ENCODE measurements around the gene NEK11.

The NEK11 gene

GRCh38 chr3:131381445-131382291, 355.0 kb downstream of the NEK11 start, which contains the start of gene NUDT16:
Gene NUDT16, plus strand, starts transcription at chr3:131381774. Its CDS starts 31 bp downstream, at chr3:131381805.
- peak within 1 kb of the TSS; percentile 53 for H3K4ac ChIP-seq (ENCODE audit: low read depth, low read length)
- peak within 1 kb of the TSS; percentile 31 for H2BK5ac ChIP-seq (ENCODE audit: low read depth, low read length, poor library complexity)
- peak within 1 kb of the TSS; percentile 91 for H3K14ac ChIP-seq (ENCODE audit: low read length)
- H3K9me3 ChIP-seq (ENCODE audit: insufficient read depth, low read depth, low read length), result no peaks in the 10 kb centered on the region
- peaks cover 4 to 9% of the 10 kb centered on the region in 2 experiments for H3K36me3 ChIP-seq (ENCODE audit: control insufficient read depth in 1 of 2, insufficient read depth in 2 of 2, low read length in 2 of 2)
- peak within 1 kb of the TSS; percentile 97 for H4K8ac ChIP-seq (ENCODE audit: low read depth, low read length)
- H3K4me1 ChIP-seq (ENCODE audit: control insufficient read depth in 1 of 2, insufficient read depth in 2 of 2, low read length in 2 of 2), result peaks cover 4 to 8% of the 10 kb centered on the region in 2 experiments
- no peaks in the 10 kb centered on the region for H3K27me3 ChIP-seq (ENCODE audit: insufficient read depth, low read length)
- H3K79me1 ChIP-seq (ENCODE audit: low read length), result peaks cover 6% of the 10 kb centered on the region
- H4K91ac ChIP-seq (ENCODE audit: low read depth, low read length), result peak within 1 kb of the TSS; percentile 75
- no peak within 1 kb of the TSS for H3K23ac ChIP-seq (ENCODE audit: low read length)
- H2AK5ac ChIP-seq (ENCODE audit: low read length), result no peak within 1 kb of the TSS
- peaks cover 5% of the 10 kb centered on the region for H3K79me2 ChIP-seq (ENCODE audit: control insufficient read depth, insufficient read depth, low read length, poor library complexity)
- H3K9ac ChIP-seq (ENCODE audit: low read length), result peak within 1 kb of the TSS; percentile 78
- H2AFZ ChIP-seq (ENCODE audit: insufficient read depth, low read length, poor library complexity), result peak within 1 kb of the TSS; percentile 85
- peak within 1 kb of the TSS; percentile 81 for H3K4me3 ChIP-seq (ENCODE audit: low read depth, low read length)
- WGBS (ENCODE audit: extremely low coverage, insufficient coverage, insufficient read length), result no CpG with 5 or more reads among the region's 73 CpGs
- H2BK12ac ChIP-seq (ENCODE audit: low read length), result no peak within 1 kb of the TSS
- peak within 1 kb of the TSS; percentile 26 for H2BK120ac ChIP-seq (ENCODE audit: insufficient read depth, low read length, poor library complexity)
- DNase-seq, result peak; percentile 99 to 100
- peak within 1 kb of the TSS; percentile 86 for H4K12ac ChIP-seq (ENCODE audit: low read depth, low read length)
- peak within 1 kb of the TSS; percentile 26 for H3K18ac ChIP-seq (ENCODE audit: low read length)
- H3K27ac ChIP-seq (ENCODE audit: low read depth, low read length), result no peak within 1 kb of the TSS
- H3K4me2 ChIP-seq (ENCODE audit: low read length), result peak within 1 kb of the TSS; percentile 72

- H4K12ac ChIP-seq (ENCODE audit: low read depth, low read length), result no peak overlapping the region
- WGBS (ENCODE audit: extremely low coverage, insufficient coverage, insufficient read length), result no CpG with 5 or more reads among the region's 6 CpGs
- no peak overlapping the region for H3K23ac ChIP-seq (ENCODE audit: low read length)
- peaks cover 4 to 5% of the 10 kb centered on the region in 2 experiments for H3K4me1 ChIP-seq (ENCODE audit: control insufficient read depth in 1 of 2, insufficient read depth in 2 of 2, low read length in 2 of 2)
- no peak overlapping the region for H4K91ac ChIP-seq (ENCODE audit: low read depth, low read length)
- H2AK5ac ChIP-seq (ENCODE audit: low read length), result no peak overlapping the region
- H3K27me3 ChIP-seq (ENCODE audit: insufficient read depth, low read length), result no peaks in the 10 kb centered on the region
- H3K79me2 ChIP-seq (ENCODE audit: control insufficient read depth, insufficient read depth, low read length, poor library complexity), result peaks cover 5% of the 10 kb centered on the region
- no peak overlapping the region for H2AFZ ChIP-seq (ENCODE audit: insufficient read depth, low read length, poor library complexity)
- peaks cover 3% of the 10 kb centered on the region for H3K79me1 ChIP-seq (ENCODE audit: low read length)
- H3K14ac ChIP-seq (ENCODE audit: low read length), result no peak overlapping the region
- no peak overlapping the region for H3K4me2 ChIP-seq (ENCODE audit: low read length)
- no peak overlapping the region for H3K9ac ChIP-seq (ENCODE audit: low read length)
- H3K4me3 ChIP-seq (ENCODE audit: low read depth, low read length), result no peak overlapping the region
- DNase-seq, result peak in 1 of 2 donors; percentile 7
- H4K8ac ChIP-seq (ENCODE audit: low read depth, low read length), result no peak overlapping the region
- no peak overlapping the region for H3K27ac ChIP-seq (ENCODE audit: low read depth, low read length)
- no peaks in the 10 kb centered on the region for H3K9me3 ChIP-seq (ENCODE audit: insufficient read depth, low read depth, low read length)
- no peak overlapping the region for H2BK120ac ChIP-seq (ENCODE audit: insufficient read depth, low read length, poor library complexity)
- H2BK12ac ChIP-seq (ENCODE audit: low read length), result no peak overlapping the region
- no peak overlapping the region for H3K4ac ChIP-seq (ENCODE audit: low read depth, low read length)
- H3K36me3 ChIP-seq (ENCODE audit: control insufficient read depth in 1 of 2, insufficient read depth in 2 of 2, low read length in 2 of 2), result peaks cover 4 to 9% of the 10 kb centered on the region in 2 experiments
- H3K18ac ChIP-seq (ENCODE audit: low read length), result no peak overlapping the region
- no peak overlapping the region for H2BK5ac ChIP-seq (ENCODE audit: low read depth, low read length, poor library complexity)
These were observed 359.9 kb downstream of the NEK11 start for GRCh38 chr3:131386429-131387165.

- Histone ChIP-seq H3K4me1 (ENCODE audit: control insufficient read depth in 1 of 2, insufficient read depth in 2 of 2, low read length in 2 of 2) (no peaks in the 10 kb centered on the region), H2AFZ (ENCODE audit: insufficient read depth, low read length, poor library complexity) (no peak overlapping the region), H3K79me2 (ENCODE audit: control insufficient read depth, insufficient read depth, low read length, poor library complexity) (no peaks in the 10 kb centered on the region), H2BK5ac (ENCODE audit: low read depth, low read length, poor library complexity) (no peak overlapping the region), H2BK12ac (ENCODE audit: low read length) (no peak overlapping the region), H4K91ac (ENCODE audit: low read depth, low read length) (no peak overlapping the region), H3K79me1 (ENCODE audit: low read length) (no peaks in the 10 kb centered on the region), H3K9ac (ENCODE audit: low read length) (no peak overlapping the region), H4K8ac (ENCODE audit: low read depth, low read length) (no peak overlapping the region), H2AK5ac (ENCODE audit: low read length) (no peak overlapping the region), H3K14ac (ENCODE audit: low read length) (no peak overlapping the region), H3K4me2 (ENCODE audit: low read length) (no peak overlapping the region), H3K9me3 (ENCODE audit: insufficient read depth, low read depth, low read length) (no peaks in the 10 kb centered on the region), H3K23ac (ENCODE audit: low read length) (no peak overlapping the region), H3K4ac (ENCODE audit: low read depth, low read length) (no peak overlapping the region), H3K27ac (ENCODE audit: low read depth, low read length) (no peak overlapping the region), H3K18ac (ENCODE audit: low read length) (no peak overlapping the region), H2BK120ac (ENCODE audit: insufficient read depth, low read length, poor library complexity) (no peak overlapping the region), H3K36me3 (ENCODE audit: control insufficient read depth in 1 of 2, insufficient read depth in 2 of 2, low read length in 2 of 2) (peaks cover 4 to 9% of the 10 kb centered on the region in 2 experiments), H3K27me3 (ENCODE audit: insufficient read depth, low read length) (no peaks in the 10 kb centered on the region), H3K4me3 (ENCODE audit: low read depth, low read length) (no peak overlapping the region), H4K12ac (ENCODE audit: low read depth, low read length) (no peak overlapping the region)
- no peak for DNase-seq
- WGBS (ENCODE audit: extremely low coverage, insufficient coverage, insufficient read length), result no CpG with 5 or more reads among the region's 1 CpG
These were observed 361.3 kb downstream of the NEK11 start for GRCh38 chr3:131387796-131388489.

- Histone ChIP-seq H2BK120ac (ENCODE audit: insufficient read depth, low read length, poor library complexity) (no peak overlapping the region), H4K12ac (ENCODE audit: low read depth, low read length) (no peak overlapping the region), H3K18ac (ENCODE audit: low read length) (no peak overlapping the region), H3K4me2 (ENCODE audit: low read length) (no peak overlapping the region), H2BK12ac (ENCODE audit: low read length) (no peak overlapping the region), H3K27ac (ENCODE audit: low read depth, low read length) (no peak overlapping the region), H3K4me3 (ENCODE audit: low read depth, low read length) (no peak overlapping the region), H3K4ac (ENCODE audit: low read depth, low read length) (no peak overlapping the region), H3K9ac (ENCODE audit: low read length) (no peak overlapping the region), H2BK5ac (ENCODE audit: low read depth, low read length, poor library complexity) (no peak overlapping the region), H3K79me2 (ENCODE audit: control insufficient read depth, insufficient read depth, low read length, poor library complexity) (no peaks in the 10 kb centered on the region), H2AK5ac (ENCODE audit: low read length) (no peak overlapping the region), H3K36me3 (ENCODE audit: control insufficient read depth in 1 of 2, insufficient read depth in 2 of 2, low read length in 2 of 2) (peaks cover 4 to 8% of the 10 kb centered on the region in 2 experiments), H3K79me1 (ENCODE audit: low read length) (no peaks in the 10 kb centered on the region), H3K14ac (ENCODE audit: low read length) (no peak overlapping the region), H3K9me3 (ENCODE audit: insufficient read depth, low read depth, low read length) (no peaks in the 10 kb centered on the region), H3K23ac (ENCODE audit: low read length) (no peak overlapping the region), H2AFZ (ENCODE audit: insufficient read depth, low read length, poor library complexity) (no peak overlapping the region), H3K4me1 (ENCODE audit: control insufficient read depth in 1 of 2, insufficient read depth in 2 of 2, low read length in 2 of 2) (no peaks in the 10 kb centered on the region), H3K27me3 (ENCODE audit: insufficient read depth, low read length) (no peaks in the 10 kb centered on the region), H4K91ac (ENCODE audit: low read depth, low read length) (no peak overlapping the region), H4K8ac (ENCODE audit: low read depth, low read length) (no peak overlapping the region)
- no CpG with 5 or more reads among the region's 2 CpGs for WGBS (ENCODE audit: extremely low coverage, insufficient coverage, insufficient read length)
- DNase-seq, result peak in 1 of 2 donors; percentile 3
These were observed 361.8 kb downstream of the NEK11 start for GRCh38 chr3:131388490-131388799.
